Endometrium (tissue), 2 donors: ENCODE measurements around the gene GSG1L.
"Not testable (repeated sequence)": the region's sequence is repeated elsewhere in the genome, so short reads cannot be mapped to it uniquely, and the experiment has no call there.

Experiments used
- FAIRE-seq: peaks from 2 replicates; lab custom pipeline; 2012; peaks lifted over from hg19 to GRCh38; lab: Jason Lieb, UNC
- donor health status: control.
- donor health status: control.

The GSG1L gene

GRCh38 chr16:27901956-27902355 lies 161.6 kb downstream of the GSG1L start:
- no peak for FAIRE-seq

GRCh38 chr16:27899736-27900135 lies 163.8 kb downstream of the GSG1L start:
- no peak for FAIRE-seq

GRCh38 chr16:27894386-27894785 lies 169.1 kb downstream of the GSG1L start:
- no peak for FAIRE-seq

- no peak for FAIRE-seq
These were observed 170.6 kb downstream of the GSG1L start for GRCh38 chr16:27892879-27893278.

- no peak for FAIRE-seq
These were observed 172.6 kb downstream of the GSG1L start for GRCh38 chr16:27890866-27891265.

- FAIRE-seq = no peak
These were observed 173.5 kb downstream of the GSG1L start for GRCh38 chr16:27890006-27890405.

GRCh38 chr16:27883576-27883975 lies 179.9 kb downstream of the GSG1L start:
- FAIRE-seq = no peak

GRCh38 chr16:27880287-27880686 lies 183.2 kb downstream of the GSG1L start:
- FAIRE-seq = no peak

GRCh38 chr16:27879601-27880247 lies 183.8 kb downstream of the GSG1L start:
- peak; percentile 91 for FAIRE-seq

GRCh38 chr16:27872627-27873026 lies 190.9 kb downstream of the GSG1L start:
- not testable (repeated sequence) for FAIRE-seq

- no peak for FAIRE-seq
These were observed 193.3 kb downstream of the GSG1L start for GRCh38 chr16:27870116-27870798.

GRCh38 chr16:27869411-27869810 lies 194.1 kb downstream of the GSG1L start:
- no peak for FAIRE-seq

- no peak for FAIRE-seq
These were observed 195.3 kb downstream of the GSG1L start for GRCh38 chr16:27868180-27868579.

GRCh38 chr16:27867122-27868110 lies 196.1 kb downstream of the GSG1L start:
- FAIRE-seq = no peak

GRCh38 chr16:27863377-27863776 lies 200.1 kb downstream of the GSG1L start:
- no peak for FAIRE-seq

- no peak for FAIRE-seq
These were observed 200.6 kb downstream of the GSG1L start for GRCh38 chr16:27862953-27863352.

- no peak for FAIRE-seq
These were observed 203.4 kb downstream of the GSG1L start for GRCh38 chr16:27860091-27860490.

GRCh38 chr16:27859020-27859419 lies 204.5 kb downstream of the GSG1L start:
- FAIRE-seq = no peak

- no peak for FAIRE-seq
These were observed 209.9 kb downstream of the GSG1L start for GRCh38 chr16:27853651-27854050.

GRCh38 chr16:27853101-27853500 lies 210.4 kb downstream of the GSG1L start:
- no peak for FAIRE-seq

GRCh38 chr16:27852681-27853080 lies 210.8 kb downstream of the GSG1L start:
- no peak for FAIRE-seq

GRCh38 chr16:27852116-27852515 lies 211.4 kb downstream of the GSG1L start:
- FAIRE-seq = no peak

GRCh38 chr16:27851586-27851985 lies 211.9 kb downstream of the GSG1L start:
- FAIRE-seq = no peak
